ENCODE results near the gene ZNG1F.
"Not testable (repeated sequence)": the region's sequence is repeated elsewhere in the genome, so short reads cannot be mapped to it uniquely, and the experiment has no call there.

GRCh38 chr9:41108816-41109215, 80.3 kb downstream of the ZNG1F start:
- TF ChIP-seq POLR2A (IDR thresholded peaks at IDR 0.05; ENCODE audit: low read length); GATA1 (IDR thresholded peaks at IDR 0.05; ENCODE audit: low read depth, low read length): not testable (repeated sequence)

Measured in erythroblast (primary cell).